ENCODE data around the gene OPN4.

Gene OPN4

GRCh38 chr10:86715836-86716235 lies 61.5 kb downstream of the OPN4 start:
- no peak for TF ChIP-seq CEBPB (IDR thresholded peaks at IDR 0.05)
- TF ChIP-seq, protein P1, sequence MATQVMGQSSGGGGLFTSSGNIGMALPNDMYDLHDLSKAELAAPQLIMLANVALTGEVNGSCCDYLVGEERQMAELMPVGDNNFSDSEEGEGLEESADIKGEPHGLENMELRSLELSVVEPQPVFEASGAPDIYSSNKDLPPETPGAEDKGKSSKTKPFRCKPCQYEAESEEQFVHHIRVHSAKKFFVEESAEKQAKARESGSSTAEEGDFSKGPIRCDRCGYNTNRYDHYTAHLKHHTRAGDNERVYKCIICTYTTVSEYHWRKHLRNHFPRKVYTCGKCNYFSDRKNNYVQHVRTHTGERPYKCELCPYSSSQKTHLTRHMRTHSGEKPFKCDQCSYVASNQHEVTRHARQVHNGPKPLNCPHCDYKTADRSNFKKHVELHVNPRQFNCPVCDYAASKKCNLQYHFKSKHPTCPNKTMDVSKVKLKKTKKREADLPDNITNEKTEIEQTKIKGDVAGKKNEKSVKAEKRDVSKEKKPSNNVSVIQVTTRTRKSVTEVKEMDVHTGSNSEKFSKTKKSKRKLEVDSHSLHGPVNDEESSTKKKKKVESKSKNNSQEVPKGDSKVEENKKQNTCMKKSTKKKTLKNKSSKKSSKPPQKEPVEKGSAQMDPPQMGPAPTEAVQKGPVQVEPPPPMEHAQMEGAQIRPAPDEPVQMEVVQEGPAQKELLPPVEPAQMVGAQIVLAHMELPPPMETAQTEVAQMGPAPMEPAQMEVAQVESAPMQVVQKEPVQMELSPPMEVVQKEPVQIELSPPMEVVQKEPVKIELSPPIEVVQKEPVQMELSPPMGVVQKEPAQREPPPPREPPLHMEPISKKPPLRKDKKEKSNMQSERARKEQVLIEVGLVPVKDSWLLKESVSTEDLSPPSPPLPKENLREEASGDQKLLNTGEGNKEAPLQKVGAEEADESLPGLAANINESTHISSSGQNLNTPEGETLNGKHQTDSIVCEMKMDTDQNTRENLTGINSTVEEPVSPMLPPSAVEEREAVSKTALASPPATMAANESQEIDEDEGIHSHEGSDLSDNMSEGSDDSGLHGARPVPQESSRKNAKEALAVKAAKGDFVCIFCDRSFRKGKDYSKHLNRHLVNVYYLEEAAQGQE (IDR thresholded peaks at IDR 0.05; ENCODE audit: low read depth) = no peak
- no peak for TF ChIP-seq TEAD4 (IDR thresholded peaks at IDR 0.05)
- no peak for TF ChIP-seq YY1 (IDR thresholded peaks at IDR 0.05; ENCODE audit: low read depth)
- TF ChIP-seq CREB1 (IDR thresholded peaks at IDR 0.05; ENCODE audit: low read depth) = no peak
- TF ChIP-seq EGR1 (IDR thresholded peaks at IDR 0.05) = no peak
- TF ChIP-seq ZBTB7A (IDR thresholded peaks at IDR 0.05; ENCODE audit: low read depth) = no peak
- no peak for TF ChIP-seq USF1 (IDR thresholded peaks at IDR 0.05)
- TF ChIP-seq EP300 (IDR thresholded peaks at IDR 0.05; ENCODE audit: borderline replicate concordance) = no peak
- TF ChIP-seq TAF1 (IDR thresholded peaks at IDR 0.05; ENCODE audit: low read depth) = no peak
- TF ChIP-seq, protein P2, sequence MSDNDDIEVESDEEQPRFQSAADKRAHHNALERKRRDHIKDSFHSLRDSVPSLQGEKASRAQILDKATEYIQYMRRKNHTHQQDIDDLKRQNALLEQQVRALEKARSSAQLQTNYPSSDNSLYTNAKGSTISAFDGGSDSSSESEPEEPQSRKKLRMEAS (IDR thresholded peaks at IDR 0.05) = no peak
- no peak for TF ChIP-seq TCF12 (IDR thresholded peaks at IDR 0.05; ENCODE audit: low read depth)
- no peak for TF ChIP-seq FOXM1 (IDR thresholded peaks at IDR 0.05; ENCODE audit: borderline replicate concordance, low read depth)
- TF ChIP-seq RAD21 (IDR thresholded peaks at IDR 0.05; ENCODE audit: low read depth) = no peak
- no peak for TF ChIP-seq NFIC (IDR thresholded peaks at IDR 0.05)
